HG02610 (cell line): ENCODE data around the gene TMEM97.
"Not testable (repeated sequence)": the region's sequence is repeated elsewhere in the genome, so short reads cannot be mapped to it uniquely, and the experiment has no call there.

Source experiments
- ATAC-seq: cut with Tn5 transposase; IDR thresholded peaks from one replicate; pipeline ENCODE4 v1.9.1; 2021; ENCODE audit warnings: mild to moderate bottlenecking, moderate library complexity; ENCODE audit not compliant: unreplicated experiment

The TMEM97 gene

DNA sequence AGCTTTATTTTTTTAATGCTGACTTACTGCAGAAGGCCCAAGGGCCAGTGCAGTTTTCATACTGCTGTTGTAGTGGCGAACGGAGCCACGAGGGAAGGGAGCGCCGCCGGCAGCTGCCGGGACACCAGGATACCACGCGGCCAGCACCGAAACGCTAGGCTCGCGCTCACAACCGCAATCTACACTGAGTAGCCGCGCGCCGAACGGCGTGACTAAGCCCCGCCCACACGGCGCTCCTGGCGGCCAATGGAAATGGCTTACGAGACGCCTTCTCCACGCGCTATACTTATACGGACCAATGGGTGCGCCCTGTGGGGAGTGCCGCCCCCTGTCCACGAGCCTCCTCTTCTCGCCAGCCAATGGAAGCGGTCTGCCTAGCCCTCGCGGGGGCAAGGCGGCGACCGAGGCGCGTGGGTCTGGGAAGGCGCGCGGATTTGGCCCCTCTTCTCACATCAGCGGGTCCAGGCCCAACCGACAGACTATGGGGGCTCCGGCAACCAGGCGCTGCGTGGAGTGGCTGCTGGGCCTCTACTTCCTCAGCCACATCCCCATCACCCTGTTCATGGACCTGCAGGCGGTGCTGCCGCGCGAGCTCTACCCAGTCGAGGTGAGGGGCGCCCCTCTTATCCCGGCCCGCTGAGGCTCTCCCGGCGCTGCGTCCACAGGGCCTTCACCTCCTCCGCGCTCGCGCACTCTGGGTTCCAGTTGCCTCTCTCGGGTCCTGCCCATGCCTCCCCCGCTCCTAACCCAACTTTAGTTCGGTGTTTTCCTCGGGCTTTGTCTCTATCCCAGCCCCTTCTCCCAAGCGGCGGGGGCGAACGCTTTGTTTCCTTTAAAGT lies at the start of gene TMEM97:
Gene TMEM97 (plus strand): TSS at position 442 of the 839 bp plus-strand sequence. CDS start 40 bp downstream, at position 482.
- peak; percentile 98 for ATAC-seq

DNA sequence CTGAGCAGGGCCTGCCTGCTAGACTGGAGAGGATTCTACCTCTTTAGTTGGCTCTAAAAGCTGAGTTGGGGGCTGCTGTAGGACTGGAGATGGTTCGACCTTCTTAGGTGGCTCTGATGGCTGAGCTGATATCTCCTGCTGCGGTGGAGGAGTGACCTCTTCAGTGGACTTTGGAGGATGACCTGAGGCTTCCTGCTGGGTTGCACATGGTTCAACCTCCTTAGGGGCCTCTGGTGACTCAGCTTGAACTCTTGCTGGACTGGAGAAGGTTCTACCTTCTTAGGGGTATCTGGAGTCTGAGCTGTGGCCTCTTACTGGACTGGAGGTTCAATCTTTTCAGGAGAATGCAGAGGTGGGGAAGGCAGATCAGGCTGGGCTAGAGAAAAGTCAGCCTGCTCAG lies 48.9 kb upstream of the TMEM97 start:
- no peak for ATAC-seq

DNA sequence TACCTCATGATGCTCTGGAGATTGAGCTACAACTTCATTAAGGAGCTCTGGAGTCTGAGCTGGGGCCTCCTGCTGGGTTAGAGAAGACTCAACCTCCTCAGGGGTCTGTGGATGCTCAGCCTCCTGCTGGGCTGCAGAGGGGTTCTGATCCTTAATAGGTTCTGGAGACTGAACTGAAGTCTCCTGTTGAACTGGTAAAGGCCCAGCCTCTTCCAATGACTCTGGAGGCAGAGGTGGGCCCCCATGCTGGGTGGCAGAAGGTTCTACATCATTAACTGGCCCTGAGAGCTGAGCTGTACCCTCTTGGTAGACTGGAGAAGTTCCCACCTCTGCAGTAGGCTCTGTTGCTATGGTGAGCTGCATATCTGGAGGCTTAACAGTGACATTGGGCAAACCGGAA lies 48.1 kb upstream of the TMEM97 start:
- ATAC-seq, result no peak

DNA sequence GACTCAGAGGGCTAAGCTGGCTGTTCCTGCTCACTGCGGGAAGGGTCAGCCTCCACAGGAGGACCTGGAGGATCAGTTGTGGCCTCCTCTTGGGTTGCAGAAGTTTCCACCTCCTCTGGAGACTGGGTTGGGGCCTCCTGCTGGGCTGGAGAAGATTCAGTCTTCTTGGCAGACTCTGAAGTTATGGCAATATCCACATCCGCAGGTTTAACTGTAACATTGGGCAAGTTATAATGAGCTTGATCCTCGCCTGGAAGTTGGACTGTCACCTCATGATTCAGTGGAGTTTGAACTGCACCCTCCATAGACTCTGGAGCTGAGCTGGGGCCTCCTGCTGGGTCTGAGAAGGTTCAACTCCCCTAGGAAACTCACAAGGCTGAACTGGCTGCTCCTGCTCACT lies 47.6 kb upstream of the TMEM97 start:
- ATAC-seq, result no peak

DNA sequence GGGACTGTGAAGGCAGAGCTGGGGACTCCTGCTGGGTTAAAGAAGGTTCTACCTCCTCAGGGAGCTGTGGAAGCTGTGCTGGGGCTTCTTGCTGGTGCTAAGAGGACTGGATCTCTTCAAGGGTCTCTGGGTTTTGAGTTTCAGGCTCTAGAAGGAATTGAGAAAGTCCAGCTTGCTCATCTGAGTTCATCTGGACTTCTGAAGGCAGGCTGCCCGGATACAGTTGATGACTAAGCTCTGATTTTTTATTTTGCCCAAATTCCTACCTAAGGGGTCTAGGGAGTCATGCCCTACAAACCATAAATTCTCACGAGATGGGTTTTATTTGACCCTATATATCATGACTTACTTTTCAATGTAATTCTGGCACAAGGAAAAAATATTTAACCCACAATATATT lies 46.8 kb upstream of the TMEM97 start:
- ATAC-seq, result no peak

DNA sequence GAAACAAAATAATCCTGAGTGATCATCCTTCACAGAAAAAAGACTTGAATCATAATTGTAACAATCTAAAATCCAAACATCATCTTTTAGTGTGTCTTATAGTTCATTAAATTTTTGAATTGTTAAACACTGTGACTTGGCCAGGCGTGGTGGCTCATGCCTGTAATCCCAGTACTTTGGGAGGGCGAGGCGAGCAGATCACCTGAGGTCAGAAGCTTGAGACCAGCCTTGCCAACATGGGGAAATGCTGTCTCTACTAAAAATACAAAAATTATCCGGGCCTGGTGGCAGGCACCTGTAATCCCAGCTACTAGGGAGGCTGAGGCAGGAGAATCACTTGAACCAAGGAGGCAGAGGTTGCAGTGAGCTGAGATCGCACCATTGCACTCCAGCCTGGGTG lies 45.7 kb upstream of the TMEM97 start:
- not testable (repeated sequence) for ATAC-seq

DNA sequence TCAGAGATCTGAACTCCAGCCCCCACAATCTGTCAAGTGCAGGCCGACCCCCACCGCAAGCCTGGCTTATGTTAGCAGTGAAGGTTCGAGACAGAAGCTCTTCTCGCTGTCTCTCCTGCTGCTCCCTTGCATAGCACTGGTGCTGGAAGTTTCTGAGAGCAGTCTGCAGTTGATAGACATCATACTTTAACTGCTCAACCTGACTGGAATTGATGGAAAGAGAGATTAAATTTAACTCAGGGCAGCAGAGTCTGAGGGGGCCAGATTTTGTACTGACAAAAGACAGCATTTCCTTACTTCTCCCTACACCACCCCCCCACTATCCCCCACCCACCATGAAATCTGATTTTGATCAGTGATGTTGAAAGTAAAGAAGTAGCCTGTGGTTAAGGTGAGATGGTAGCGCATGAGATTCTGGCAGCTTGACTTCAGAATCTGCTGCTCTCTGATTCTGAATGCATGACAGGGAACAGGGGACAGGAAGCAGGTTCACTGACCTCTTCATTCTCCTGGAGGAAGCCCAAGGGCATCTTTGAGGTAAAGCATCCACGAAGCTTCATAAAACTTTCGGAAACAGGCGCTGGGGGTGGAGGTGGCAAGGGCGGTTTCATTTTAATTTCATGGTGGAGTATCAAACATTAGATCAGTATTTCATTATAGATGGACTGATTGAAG lies 44.3 kb upstream of the TMEM97 start:
- ATAC-seq, result no peak

DNA sequence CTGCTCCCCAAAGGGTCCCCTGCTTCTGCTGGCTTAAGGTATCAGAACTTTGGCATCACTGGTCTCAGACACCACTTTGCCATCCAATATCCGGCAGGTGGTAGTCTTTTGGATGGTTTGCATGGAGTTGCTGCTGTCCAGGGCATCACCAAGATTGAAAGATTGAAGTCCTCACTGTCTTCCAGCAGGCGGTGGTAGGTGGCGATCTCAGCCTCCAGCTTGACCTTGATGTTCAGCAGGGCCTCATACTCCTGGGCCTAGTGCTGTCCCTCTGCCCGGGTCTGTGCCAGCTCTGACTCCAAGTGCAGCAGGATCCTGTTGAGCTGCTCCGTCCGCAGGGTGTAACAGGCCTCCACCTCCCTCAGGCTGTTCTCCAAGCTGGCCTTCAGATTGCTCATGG lies 43.0 kb upstream of the TMEM97 start:
- ATAC-seq, result no peak

DNA sequence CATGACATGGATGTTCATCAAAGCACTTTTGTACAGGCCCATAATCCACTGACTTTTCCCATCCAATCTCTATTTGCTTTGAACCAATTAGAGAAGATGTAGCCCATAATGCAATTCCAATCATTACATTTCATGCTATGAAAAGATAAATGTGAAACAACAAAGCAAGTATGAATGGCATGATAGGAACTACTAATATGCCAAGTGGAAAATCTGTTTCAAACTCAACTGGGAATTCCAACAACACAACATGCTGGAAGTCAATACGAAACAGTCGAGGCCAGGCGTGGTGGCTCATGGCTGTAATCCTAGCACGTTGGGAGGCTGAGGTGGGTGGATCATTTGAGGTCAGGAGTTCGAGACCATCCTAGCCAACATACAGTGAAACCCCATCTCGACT lies 39.6 kb upstream of the TMEM97 start:
- no peak for ATAC-seq

DNA sequence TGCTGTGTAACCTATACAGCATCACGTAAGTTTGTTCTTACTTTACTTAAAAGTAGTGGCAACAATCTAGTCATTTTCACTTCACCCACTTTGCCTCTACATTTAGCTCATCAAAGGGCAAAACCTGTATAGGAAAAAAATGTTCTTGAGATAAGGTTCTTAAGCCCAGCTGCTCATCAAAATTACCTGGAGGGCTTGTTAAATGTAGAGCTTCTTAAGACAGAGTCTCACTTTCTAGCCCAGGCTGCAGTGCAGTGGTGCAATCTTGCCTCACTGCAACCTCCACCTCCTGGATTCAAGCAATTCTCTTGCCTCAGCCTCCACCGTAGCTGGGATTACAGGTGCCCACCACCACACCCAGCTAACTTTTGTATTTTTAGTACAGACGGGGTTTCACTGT lies 38.2 kb upstream of the TMEM97 start:
- ATAC-seq, result no peak

DNA sequence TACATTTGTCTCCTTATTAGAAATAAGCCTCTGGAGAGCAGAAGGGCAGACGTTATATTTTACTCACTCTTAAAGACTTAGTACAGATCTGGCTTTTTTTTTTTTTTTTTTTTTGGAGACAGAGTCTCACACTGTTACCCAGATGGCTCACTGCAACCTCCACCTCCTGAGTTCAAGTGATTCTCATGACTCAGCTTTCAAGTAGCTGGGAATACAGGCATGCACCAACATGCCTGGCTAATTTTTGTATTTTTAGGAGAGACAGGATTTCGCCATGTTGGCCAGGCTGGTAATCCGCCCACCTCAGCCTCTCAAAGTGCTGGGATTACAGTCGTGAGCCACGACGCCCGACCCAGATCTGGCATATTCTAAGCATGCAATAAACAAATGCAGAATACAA lies 36.4 kb upstream of the TMEM97 start:
- no peak for ATAC-seq

DNA sequence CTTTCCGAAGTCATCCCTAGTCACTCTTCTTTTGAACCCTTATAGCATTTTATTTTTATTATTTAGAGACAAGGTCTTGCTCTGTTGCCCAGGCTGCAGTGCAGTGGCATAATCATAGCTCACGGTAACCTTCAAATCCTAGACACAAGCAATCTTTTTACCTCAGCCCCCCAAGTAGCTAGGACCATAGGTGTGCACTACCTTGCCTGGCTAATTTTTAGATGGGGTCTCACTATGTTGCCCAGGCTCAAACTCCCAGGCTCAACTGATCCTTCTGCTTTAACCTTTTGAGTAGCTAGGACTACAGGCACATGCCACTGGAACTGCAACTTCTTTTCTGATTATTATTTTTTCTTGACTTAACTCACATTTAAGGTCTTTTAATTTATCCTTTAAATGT lies 33.0 kb upstream of the TMEM97 start:
- ATAC-seq, result no peak

DNA sequence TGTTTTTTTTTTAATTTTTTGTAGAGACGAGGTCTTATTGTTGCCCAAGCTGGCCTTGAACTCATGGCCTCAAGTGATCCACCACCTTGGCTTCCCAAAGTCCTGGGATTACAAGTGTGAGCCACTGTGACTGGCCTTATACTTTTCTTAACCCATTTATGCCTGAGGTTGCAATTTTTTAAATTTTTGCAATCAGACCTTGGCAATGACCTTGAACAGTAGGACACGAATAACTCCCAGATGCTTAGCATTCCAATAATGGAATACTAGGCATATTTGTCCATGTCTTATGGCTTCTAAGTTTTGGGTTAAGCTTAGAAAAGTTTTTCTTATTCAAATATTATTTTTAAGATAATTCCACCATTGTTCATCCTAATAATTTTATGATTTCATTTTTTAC lies 28.3 kb upstream of the TMEM97 start:
- no peak for ATAC-seq

DNA sequence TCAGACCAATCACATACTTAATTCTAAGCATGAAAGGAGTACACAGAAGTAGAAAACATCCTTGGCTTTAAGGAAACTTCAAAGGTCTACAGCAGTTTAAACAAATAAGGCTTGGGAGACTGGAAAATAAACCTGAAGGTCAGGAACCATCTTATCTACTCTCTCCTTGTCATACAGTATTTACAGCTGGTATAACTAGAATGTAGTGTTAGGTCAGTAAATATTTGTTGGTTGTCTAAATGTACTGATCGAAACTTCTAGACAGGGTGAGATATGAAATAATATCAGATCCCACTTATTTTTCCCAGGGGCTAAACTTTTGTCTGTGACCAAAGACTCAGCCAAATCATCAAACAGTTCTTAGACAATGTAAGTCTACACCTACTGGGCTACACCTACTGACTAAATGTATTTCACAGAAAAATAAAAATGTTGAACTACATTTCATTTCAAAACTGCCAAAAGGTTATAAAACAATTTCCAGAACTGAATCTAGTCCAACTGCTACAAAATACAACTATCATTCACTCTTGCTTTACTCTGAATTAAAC lies 27.1 kb upstream of the TMEM97 start:
- no peak for ATAC-seq

DNA sequence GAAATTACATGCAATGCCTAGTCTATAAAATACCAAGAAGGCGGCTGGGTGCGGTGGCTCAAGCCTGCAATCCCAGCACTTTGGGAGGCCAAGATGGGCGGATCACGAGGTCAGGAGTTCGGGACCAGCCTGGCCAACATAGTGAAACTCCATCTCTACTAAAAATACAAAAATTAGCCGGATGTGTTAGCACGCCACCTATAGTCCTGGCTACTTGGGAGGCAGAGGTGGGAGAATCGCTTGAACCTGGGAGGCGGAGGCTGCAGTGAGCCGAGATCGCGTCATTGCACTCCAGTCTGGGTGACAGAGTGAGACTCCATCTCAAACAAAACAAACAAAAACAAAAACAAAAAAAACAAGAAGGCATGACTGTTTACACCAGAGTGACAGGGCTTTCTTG lies 26.1 kb upstream of the TMEM97 start:
- not testable (repeated sequence) for ATAC-seq

DNA sequence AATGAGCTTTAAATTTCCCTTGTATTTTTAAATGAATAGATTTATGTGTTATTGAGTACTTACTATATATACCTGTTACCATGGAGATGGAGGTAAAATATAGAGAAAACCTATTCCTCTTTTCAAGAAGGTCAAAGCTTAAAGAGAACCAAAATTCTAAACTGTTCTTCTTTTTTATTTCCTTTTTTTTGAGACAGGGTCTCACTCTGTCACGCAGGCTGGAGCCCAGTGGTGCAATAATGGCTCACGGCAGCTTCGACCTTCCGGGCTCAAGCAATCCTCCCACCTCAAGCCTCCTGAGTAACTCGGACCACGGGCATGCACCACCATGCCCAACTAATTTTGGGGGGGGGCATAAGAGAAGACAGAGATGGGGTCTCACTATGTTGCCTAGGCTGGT lies 25.0 kb upstream of the TMEM97 start:
- ATAC-seq, result no peak

DNA sequence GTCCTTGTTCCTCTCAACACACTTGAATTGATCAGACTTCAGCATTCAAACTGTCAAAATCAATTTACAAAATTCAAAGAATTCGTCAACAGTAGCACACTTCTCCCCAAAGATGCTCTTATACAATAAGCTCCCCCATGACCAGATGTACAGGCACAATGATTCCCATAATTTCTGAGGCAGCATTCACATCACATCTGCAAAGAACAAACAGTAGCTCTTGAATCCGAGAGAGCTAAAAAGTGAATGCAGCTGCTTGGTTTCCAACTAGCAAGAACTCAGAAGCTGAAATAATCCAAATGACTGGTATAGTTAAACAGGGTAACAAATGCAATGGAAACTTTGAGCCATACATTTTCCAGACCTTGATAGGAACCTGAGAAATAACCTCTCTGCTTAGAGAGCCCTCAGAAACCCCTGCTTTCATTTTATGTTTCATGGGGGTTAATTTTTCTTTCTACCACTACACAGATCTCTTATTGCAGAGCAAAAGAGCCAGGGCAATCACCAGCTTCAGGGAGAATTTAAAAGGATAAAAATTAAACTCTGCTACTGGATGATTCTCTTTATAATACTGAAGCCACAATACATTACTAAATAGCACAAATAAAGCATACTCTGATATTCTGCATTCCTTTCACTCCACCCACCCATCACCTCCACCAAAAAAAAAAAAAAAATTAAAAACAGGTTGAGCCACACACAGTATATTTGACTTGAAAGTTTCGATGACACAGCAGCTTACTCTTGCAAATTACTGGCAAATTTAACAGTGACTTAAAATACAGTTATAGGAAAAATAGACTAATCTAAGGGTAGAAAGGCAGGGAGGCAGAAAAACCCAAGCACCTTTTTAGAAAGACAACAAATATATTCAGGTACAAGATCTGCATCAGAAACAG lies 23.1 kb upstream of the TMEM97 start:
- ATAC-seq, result no peak

DNA sequence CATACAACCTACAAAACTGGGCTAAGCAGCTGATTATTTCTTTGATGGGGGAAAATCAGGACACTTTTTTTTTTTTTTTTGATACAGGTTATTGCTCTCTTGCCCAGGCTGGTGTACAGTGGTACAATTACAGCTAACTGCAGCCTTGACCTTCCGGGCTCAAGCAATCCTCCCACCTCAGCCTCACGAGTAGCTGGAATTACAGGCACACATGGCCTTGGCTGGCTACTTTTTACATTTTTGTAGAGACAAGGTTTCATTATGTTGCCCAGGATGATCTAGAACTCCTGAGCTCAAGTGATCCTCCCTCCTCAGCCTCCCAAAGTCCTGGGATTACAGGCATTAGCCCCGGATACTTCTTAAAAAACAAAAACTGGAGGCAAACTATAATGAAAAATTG lies 20.6 kb upstream of the TMEM97 start:
- no peak for ATAC-seq

DNA sequence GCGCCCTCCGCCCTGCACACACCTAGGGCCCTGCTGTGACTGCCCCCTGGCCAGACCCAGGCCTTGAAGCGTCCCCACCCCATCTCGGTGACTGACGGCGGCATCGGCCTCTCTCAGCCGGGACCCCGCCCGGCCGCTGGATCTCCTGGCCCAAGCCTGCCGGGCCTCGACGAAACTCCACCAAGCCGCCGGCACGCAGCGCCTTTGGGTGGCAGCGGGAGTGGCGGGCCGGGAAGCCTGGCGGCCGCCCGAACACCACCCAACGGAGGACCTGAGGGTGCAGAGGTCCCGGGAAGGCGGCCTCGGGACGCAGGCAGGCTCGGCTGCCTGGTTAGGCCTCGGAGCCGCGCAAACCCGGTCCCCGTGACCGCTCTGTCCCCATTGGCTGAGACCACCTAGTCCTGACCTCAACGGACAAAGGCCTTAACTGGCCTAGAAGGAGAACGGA lies 12.0 kb upstream of the TMEM97 start:
- ATAC-seq, result no peak

DNA sequence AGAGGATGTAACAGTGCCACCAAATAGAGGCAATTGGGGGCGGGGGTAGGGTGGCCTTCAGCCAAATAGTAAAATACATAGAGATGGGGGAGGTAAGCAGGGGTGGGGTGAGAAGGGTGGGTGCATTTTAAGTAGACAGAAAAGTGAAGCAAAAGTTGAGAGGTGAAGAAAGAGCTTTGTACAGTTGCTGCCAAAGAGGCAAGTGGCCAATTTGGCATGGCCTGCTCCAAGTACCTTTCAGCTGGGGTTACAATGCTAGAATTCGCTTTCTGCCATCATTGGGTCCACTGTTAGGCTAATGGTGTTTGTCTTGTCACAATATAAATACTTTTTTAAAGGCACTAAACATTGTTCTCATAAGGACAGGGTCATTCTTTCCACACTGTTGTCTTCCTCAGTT lies 5.2 kb upstream of the TMEM97 start:
- no peak for ATAC-seq
